NCI-H748 treated with DMSO at 0.1 percent for 48 hours (cell line): ENCODE data around the gene GTPBP6.
"Not testable (repeated sequence)": the region's sequence is repeated elsewhere in the genome, so short reads cannot be mapped to it uniquely, and the experiment has no call there.

ENCODE experiments used
- DNase-seq: peaks from one replicate; lab custom pipeline; 2025; lab: John Stamatoyannopoulos, UW

The GTPBP6 gene

DNA sequence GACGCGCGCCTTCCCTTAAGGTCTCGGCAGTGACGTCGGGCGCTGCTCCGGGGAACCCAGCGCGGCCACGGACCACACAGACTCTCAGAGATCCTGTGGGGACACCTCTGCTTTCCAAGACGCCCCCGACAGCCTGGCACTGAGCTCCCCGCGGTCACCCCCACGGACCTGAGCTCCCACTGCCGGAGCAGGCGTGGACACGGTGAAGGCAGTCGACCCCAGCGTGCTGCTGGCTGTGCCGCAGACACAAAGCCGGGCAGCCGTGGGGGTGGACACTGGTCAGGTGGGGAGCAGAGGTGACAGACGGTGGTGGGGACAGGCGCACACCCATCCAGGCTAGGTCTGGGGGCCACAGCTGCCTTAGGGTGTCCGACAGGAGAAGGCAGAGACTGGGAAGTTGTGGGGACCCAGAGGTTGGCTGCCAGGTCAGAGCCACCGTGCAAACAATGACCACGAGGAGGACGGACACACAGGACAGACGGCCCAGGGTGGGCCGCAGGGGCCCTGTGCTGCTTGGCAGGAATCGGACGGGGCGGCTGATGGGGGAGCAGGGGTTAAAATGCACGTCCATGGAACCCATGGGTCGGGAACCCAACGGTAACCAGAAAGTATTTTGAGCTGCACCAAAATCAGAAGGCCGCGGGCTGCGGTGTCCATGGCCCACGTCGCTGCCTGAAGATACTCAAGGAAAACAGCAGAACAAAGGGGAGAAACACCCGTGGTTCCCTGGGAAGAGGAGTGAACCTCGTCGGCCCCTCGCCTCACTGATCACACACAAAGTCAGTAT is 16.6 kb upstream of the GTPBP6 start:
- DNase-seq, result no peak

GRCh38 chrX:334331-334891 is 15.8 kb upstream of the GTPBP6 start:
- no peak for DNase-seq

- no peak for DNase-seq
These were observed 15.2 kb upstream of the GTPBP6 start for GRCh38 chrX:333611-334311.

DNA sequence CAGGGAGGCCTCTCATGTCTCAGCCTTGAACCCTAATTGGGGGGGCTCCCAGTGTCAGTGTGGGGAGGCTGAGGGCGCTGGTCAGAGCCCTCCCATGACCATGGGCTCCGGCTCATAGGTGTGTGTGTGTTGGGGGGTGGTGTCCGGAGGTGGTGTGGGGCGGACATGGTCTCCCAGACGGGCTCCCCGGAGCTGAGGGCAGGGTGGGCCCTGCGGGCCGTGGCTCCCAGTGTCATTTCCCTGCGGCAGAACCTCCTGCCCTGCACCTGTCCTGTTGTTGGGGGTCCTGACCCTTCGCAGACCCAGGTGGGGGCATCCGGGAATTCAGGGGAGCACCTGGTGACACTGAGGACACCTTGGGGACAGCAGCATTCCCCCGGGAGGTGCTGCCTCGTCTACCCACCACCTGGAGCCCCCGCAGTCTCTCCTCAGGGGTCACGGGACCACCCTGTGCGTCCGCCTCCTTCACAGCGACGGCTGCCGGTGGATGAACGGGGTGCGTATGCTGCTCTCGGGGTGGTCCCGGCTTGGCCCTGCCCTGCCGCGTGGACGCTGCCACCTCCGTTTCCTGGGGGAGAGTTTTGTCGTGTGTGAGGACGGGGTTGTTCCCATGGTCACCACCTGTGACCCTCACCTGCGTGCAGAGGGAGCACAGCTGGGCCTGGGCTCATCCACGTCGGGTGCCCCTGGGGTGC is 14.5 kb upstream of the GTPBP6 start:
- DNase-seq, result no peak

GRCh38 chrX:332496-332860 is 13.9 kb upstream of the GTPBP6 start:
- DNase-seq, result no peak

- DNase-seq, result no peak
These were observed 13.4 kb upstream of the GTPBP6 start for GRCh38 chrX:331825-332495.

DNA sequence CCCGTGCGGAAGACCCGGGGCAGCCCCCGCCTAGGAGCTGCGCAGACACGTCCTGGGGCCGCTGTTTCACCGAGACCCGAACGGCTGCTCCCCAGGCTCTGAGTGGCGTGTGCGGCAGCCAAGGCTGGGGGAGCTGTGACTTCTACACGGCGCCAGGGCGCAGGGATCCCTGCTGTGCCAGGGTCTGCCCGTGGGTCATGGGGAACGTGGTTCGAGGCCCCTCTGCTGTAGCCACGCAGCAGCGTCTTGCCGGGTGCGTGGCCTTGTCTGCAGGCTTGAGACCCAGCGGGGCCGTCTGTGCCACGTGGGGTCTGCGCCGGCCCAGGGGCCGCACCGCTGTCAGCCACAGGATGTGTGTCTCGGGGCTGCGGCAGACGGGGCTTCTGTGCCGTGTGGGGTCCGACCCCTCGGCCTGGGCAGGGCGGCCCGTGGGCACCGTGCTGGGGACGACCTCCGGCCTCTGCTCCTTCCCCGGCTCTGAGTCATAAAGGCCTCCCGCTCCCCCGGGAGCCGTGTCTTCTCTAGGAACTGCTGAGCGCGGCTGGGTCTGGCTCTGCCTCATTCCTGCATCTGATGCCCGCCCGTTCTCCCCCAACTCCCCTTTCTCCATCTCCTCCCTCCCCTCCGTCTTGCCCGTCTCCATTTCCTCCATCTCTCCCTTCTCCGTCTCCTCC is 12.7 kb upstream of the GTPBP6 start:
- DNase-seq, result no peak

DNA sequence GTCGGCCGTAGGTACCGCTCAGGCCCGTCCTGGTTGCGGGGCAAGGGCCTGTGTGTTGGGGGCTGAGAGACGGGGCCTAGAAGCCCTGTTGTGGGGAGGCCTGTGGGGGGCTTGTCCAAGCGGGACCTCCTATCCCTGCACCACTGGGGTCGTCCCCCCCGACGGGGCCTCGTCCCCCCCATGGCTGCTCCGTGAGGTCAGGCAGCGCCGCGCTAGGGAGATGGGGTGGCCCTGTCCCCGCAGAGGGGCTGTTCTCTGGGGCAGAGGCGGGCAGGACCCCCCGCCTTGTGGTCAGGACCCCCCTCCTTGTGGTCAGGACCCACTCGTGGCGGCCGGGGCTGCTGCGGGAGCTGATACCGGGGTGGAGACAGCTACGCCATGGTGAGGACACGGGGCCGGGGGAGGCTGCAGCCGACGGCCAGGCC is 12.1 kb upstream of the GTPBP6 start:
- no peak for DNase-seq

DNA sequence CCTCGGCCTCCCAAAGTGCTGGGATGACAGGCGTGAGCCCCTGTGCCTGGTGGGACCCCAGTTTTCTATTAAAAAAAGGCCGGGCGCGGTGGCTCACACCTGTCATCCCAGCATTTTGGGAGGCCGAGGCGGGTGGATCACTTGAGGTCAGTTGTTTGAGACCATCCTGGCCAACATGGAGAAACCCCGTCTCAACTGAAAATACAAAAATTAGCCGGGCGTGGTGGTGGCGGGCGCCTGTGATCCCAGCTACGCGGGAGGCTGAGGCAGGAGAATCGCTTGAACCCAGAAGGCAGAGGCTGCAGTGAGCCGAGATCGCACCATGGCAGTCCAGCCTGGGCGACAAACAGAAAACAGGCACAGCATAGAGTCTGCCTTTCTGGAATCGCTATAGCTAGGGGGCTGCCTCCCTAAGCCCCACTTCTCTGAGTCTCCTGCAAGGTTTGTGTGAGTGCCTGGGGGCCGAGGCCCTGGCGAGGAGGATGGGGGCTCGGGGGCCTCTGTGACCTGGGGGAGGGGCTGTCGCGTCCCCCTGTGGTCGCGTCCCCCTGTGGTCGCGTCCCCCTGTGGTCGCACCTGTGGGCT is 11.6 kb upstream of the GTPBP6 start:
- DNase-seq, result not testable (repeated sequence)

DNA sequence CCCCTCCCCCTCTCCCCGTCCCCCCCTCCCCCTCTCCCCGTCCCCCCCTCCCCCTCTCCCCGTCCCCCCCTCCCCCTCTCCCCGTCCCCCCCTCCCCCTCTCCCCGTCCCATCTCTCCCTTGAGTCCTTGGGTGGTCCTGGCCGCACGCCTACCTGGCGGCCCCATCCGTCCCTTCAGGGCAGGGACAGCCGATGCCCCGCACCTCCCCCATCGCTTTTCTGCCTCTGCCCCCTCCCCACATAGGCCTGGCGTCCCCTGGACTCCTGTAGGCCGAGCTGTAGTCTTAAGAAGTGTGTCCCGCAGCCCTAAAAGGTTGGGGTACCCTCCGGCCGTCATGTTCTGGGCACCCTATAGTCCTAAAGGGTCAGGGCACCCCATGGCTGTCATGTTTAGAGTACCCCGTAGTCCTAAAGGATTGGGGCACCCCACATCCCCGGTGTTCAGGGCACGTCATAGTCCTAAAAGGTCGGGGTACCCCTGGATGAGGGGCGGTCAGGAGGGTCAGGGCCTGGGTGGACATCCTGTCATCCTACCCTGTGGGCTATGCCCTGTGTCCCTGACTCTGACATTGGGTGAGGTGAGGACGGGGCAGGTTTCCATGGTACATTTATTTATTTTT is 10.8 kb upstream of the GTPBP6 start:
- DNase-seq, result no peak

GRCh38 chrX:327660-328126 is 9.1 kb upstream of the GTPBP6 start:
- no peak for DNase-seq

DNA sequence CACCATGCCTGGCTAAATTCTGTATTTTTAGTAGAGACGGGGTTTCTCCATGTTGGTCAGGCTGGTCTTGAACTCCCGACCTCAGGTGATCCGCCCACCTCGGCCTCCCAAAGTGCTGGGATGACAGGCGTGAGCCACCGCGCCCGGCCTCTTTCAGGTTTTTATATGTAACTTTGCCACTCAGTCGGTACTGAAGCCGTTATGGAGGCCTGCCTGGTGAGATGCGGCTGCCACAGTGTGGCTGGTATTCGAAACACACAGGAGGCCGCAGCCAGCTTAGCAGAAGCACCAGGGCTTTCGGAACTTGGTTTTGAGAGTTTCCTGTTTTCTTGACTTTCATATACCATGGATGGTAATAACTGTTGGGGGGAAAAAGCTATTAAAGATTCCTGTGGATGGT is 6.1 kb upstream of the GTPBP6 start:
- not testable (repeated sequence) for DNase-seq

- no peak for DNase-seq
These were observed 5.4 kb upstream of the GTPBP6 start for GRCh38 chrX:323721-324628.

GRCh38 chrX:320126-320783 is 1.7 kb upstream of the GTPBP6 start:
- no peak for DNase-seq

DNA sequence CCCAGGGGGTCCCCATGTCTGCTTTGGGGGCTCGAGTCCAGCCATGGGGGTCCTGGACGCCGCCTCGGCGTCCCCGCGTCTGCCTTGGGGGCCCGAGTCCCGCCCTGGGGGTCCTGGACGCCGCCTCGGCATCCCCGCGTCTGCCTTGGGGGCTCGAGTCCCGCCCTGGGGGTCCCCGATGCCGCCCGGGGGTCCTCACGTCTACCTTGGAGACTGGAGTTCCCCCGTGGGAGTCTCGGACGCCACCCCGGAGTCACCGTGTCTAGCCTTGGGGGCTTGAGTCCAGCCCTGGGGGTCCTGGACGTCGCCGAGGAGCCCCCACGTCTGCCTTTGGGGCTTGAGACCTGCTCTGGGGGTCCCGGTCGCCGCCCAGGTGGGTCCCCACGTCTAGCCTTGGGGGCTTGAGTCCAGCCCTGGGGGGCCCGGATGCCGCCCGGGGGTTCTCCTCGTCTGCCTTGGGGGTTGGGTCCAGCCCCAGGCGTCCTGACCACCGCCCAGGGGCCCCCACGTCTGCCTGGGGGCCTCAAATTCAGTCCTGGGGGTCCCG is 1.1 kb upstream of the GTPBP6 start:
- no peak for DNase-seq

- DNase-seq, result no peak
These were observed 393 bp downstream of the GTPBP6 start for GRCh38 chrX:318068-318738.

DNA sequence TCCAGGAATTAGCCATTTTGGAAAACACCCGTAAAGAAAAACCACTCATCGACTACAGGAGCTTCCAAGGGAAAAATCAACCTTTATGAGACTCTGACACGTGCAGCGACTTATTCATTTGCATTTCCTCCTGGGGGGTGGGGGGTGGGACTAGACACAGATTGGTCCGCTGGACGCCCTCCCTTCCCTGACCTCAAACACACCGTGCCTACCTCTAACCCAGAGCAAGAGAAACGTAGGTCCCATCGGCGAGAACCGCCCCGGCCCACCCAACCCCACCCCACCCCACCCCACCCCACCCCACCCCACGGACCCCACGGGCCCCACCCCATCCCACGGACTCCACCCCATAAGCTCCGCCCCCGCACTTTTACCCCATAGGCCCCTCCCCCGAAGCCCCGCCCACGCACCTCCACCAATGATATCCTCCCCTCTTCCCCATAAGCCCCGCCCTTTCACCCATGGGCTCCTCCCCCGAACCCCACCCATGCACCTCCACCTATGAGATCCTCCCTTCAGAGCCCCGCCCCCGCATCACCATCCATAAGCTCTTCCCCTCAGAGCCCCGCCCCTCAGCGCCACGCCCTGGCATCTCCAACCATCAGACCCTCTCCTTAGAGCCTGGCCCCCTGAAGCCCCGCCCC is 1.1 kb downstream of the GTPBP6 start:
- no peak for DNase-seq
